ENCODE measurements around the gene CKLF.

Gene CKLF

DNA sequence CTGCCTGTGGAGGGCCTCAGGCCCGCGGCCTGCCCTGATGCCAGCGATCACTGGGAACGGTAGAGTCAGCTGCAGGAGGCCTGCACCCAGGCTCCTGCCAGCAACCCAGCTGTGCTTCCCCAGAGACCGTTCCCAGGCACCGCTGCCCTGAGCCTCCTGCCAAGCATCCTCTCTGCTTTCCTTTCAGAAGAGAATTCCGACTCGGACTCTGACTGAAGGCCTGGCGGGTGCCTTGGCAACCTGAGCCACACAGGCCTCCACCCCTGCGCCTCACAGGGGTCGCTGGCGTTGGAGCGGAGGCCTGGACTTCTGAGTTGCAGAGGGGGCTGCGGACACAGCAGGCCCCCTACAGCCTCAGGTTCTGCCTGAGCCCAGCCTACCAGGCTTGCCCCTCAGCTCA lies 60.0 kb downstream of the CKLF start:
- FAIRE-seq (no peak), DNase-seq (ENCODE audit: insufficient read length, low spot score) (no peak)

DNA sequence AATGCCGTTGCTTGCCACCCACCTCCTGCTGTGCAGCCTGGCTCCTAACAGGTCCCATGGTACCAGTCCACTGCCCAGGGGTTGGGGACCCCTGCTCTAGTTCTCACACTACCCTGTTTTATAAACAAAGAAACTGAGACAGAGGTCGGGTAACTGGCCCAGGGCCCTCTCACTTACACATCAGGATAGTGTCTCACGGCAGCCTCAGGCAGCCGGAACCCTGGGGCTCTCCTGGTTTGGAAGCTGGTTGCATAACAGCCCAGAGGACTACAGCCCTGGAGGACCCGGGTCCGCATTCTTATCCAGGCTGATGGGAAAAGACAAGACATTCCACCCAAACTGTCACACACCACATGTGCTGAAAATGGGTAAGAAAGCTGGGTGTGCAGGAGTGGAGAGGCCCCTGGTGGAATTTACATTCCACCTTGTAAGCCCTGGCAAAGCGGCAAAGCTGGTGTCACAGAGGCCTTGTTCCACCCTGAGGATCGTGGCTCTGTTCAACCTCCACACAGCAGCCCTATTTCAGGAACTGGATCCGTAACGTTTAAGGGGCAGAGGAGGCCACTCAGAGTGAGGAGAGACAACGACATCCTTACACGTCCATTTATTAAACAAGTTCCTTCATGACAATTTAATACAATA lies 61.9 kb downstream of the CKLF start:
- FAIRE-seq (peak; percentile 16), DNase-seq (ENCODE audit: insufficient read length, low spot score) (no peak)
